AG09319 (cell line): Measurements from ENCODE around the gene TCF4.
A peak's percentile ranks its signal among the peaks of the same experiment; 100 is the strongest.

ENCODE experiments used
- DNase-seq: peaks from one replicate; pipeline ENCODE4 v3.0.0-alpha.2; 2010; ENCODE audit warnings: low read depth; ENCODE audit errors: extremely low read depth
- TF ChIP-seq, protein P1 (sequence below): IDR thresholded peaks from 2 replicates; pipeline ENCODE4 v1.5.1; 2011; ENCODE audit warnings: low read depth, mild to moderate bottlenecking, inconsistent platforms, low read length, moderate library complexity

TCF4 gene

DNA sequence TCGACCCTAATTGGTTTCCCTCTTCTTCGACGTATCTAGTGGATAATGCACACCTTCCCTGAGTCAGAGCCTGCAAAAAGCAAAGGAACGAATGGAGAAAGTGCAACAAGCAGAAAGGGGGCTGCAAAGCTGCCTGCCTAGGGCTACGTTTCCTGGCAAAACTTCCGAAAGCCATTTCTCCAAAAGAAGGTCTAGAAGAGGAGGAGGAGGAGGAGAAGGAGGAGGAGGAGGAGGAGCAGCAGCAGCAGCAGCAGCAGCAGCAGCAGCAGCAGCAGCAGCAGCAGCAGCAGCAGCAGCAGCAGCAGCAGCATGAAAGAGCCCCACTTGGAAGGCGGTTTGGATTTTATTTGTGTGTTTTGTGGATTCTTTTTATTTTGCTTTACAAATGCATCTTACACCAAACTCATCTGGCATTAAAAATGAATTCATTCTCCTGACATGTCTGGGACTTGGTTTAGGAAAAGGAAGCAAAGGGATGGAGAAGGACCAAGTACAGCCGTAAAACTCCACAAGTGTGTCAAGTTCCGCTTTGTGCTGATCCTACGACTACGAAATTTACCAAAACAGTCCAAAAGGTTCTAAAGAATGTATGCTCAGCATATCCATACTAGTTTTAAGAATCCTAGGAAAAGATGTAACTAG, 2.0 kb downstream of the TCF4 start:
- no peak for DNase-seq
- TF ChIP-seq, protein P1, sequence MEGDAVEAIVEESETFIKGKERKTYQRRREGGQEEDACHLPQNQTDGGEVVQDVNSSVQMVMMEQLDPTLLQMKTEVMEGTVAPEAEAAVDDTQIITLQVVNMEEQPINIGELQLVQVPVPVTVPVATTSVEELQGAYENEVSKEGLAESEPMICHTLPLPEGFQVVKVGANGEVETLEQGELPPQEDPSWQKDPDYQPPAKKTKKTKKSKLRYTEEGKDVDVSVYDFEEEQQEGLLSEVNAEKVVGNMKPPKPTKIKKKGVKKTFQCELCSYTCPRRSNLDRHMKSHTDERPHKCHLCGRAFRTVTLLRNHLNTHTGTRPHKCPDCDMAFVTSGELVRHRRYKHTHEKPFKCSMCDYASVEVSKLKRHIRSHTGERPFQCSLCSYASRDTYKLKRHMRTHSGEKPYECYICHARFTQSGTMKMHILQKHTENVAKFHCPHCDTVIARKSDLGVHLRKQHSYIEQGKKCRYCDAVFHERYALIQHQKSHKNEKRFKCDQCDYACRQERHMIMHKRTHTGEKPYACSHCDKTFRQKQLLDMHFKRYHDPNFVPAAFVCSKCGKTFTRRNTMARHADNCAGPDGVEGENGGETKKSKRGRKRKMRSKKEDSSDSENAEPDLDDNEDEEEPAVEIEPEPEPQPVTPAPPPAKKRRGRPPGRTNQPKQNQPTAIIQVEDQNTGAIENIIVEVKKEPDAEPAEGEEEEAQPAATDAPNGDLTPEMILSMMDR, result no peak

DNA sequence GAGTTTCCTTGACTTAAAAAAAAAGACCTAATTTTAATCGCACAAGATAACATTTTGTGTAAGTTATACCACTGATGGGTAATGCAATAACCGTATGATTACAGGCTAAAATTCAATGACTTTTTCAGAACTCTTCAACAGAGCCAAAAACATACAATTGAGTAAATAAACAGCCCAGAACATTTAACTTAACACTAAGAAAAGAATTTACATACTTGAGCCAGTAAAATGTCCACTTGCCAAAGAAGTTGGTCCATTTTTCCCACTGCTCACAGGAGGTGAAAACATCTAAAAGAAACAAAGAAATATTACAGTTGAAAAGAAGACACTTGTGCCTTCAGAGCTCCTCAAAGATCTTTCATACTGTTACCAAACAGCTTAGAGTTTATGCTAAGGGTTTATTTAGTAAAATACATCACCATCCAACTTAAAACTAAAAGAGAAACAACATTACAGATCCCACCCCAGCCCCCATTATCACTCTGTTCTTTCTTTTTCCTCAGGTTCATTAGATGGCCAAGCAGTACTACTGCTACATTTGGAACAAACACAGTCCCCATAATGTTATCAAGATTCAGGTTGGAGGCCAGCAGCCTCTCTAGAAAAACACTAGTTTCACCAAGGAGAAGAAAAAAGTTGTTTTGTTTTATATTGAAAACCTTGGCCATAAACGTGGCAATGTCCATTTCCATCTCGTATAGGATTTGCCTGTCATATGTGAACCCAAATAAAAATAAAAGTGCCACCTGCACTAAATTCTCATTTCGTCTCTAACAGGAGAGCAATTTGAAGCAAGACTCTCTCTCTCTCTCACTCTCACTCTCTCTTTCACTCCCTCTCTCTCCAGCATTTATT, 2.7 kb downstream of the TCF4 start:
- DNase-seq, result no peak

DNA sequence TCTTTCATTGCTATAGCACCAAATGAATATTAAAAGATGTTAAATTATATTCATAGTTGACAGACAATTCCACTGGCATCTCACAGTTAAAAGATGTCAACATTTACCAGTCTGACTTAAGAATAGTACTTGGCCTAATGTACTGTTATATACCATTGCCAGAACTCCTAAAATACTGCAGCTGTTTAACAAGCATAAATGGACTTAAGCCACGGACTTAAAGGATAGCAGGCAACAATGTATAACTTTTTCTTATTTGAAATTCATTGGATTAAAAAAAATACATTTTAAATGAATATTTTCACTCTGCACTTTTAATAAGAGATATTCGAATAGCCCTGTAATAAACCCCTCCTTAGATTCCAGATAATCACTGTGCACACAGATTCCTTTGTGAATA, 3.8 kb downstream of the TCF4 start:
- no peak for DNase-seq
- TF ChIP-seq, protein P1, result no peak

More for the DNA sequence above, 2.7 kb downstream of the TCF4 start:
- TF ChIP-seq, protein P1, result no peak

DNA sequence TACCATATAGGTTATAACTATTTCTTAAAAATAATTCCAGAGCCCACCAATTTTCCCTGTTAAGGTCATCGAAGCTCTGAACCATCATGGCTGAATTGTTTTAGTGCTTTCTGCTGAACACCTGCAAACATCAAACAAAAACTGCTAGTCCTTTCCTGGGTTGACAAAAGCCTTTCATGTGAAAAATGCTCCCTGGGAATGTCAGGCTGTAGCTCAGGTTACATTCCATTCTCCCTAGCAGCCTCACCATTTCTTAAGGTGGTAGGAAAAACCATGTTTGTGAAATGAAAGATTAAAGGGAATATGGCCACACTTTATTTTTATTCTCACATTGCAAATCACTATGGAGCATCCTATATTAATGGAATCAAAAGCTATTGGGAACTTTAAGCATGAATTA, 5.7 kb downstream of the TCF4 start:
- TF ChIP-seq, protein P1, result no peak
- DNase-seq, result no peak

DNA sequence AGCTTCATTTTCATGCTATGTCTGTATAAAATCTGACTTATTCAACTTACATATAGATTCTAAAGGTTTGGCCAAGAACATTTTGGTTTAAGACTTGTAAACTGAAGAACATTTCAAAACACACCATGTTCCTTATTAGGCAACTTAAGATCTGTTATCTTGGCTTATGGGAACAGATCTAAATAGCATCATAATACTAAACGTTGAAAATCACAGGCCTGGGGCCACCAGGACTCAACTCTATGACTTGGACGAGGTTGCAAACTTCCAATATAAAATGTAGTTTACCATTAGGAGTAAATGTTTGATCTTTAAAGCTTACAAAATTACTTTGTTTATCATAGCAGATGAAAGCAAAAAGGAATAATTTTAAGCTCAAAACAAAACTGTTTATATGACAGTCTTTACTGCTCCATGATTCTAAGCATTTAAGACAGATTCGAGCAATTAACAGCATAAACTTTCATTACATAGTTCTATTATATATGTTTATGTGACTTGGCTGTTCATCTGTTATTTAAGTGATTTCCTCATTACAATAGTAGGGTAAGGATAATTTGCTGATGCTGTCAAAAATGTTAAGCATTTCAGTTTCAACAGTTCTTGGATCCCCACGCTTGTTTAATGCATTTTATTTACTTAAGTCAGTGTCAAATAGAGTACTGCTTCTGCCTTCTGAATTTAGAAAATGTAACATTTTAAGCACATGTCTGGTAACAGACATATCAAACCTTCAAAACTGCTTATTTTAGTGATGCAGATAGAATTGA, 8.3 kb downstream of the TCF4 start:
- TF ChIP-seq, protein P1, result no peak
- no peak for DNase-seq

DNA sequence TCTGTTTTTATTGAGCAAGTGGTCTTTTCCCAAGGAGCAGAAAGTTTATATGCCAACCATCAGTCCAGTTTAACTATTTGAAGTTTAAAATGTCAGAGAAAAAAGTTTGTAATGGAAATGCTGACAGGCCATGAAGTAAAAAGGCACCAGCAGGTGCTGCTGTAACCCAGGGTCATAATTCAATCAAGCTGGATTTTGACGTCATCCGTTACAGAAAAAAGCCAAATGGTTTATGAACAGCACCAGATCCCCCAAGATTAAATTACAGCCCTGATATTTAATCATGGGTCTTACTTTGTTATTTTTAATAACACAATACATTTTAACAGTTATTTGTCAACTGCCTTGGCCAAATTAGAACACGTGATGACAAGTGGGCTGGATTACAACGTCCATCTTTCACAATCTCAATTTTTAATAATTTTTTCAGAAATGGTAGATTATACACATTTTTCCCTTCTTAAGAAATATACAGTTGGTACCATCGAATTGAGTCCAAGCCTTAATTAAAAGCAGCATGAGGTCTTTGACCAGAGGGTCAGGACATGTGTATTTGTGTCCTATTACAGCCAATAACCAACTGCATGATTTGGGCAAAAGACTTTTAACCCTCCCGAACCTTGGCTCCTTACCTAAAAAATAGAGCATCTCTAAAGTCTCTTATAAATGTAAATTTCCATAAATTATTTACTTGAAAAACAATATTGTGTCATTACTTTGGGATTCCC, 10.0 kb downstream of the TCF4 start:
- TF ChIP-seq, protein P1, result peak; percentile 8
- no peak for DNase-seq
